Measurements from ENCODE around the gene EBP. TPM values are rescaled to one million over a fixed set of nuclear protein-coding genes. Genes with fewer than 3 reads are reported as not detected.

EBP gene
- total and polyA plus RNA-seq, 9 of the 15 experiments (the other 6 are each of a cell fraction or from before 2014, with no cell fraction given): 228 to 987 (median 274) TPM

DNA sequence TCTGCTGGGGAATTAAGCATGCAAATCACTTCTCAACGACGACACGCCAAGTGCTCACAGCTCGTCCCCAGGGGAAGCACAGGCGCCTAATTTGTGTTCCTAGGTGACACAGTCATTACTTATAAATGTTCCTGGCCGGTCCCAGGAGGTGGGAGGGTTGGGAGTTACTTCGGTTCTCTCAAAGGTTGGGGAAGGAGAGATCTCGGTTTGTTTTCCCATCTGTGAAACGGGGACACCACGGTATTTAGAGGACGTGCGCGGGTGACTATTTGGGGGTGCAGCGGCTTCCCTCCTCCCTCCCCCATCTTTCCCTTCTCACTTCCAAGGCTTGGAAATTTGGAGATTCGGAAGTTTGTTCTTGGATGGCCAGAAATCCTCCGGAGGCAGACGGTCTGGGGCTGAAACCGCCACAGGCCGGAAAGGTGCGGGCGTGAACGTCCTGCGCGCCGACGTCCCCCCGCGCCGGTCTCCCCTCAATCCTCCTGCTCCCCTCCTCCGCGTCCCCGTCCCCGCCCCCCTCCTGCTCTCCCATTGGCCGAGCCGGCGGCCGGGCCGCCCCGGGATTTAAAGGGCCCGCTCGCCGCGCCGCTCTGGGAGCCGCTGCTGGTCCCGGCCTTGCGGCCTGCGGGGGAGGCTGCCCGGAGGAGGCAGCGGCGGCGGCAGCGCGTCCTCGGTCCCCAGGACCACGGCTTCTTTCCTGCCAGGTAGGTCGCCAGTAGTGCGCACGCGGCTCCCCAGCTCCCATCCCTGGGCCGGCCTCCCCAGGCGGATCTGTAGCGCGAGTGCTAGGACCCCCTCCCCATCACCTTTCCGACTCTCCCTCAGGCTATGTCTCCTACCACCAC, 13.0 kb upstream of the EBP start, which contains the start of gene PORCN (continued):
- TF ChIP-seq ZBTB11 (CRISPR knock-in tag; IDR thresholded peaks at IDR 0.05) (peak in 1 of 3 experiments; percentile 94; a peak in 2 of 6 replicates), DPF2 (IDR thresholded peaks at IDR 0.05) (0 out of 2 replicates have a peak, but pooled peaks have one; percentile 11), DEAF1 (CRISPR knock-in tag; IDR thresholded peaks at IDR 0.05) (no peak), C11orf30 (IDR thresholded peaks at IDR 0.05; ENCODE audit: low read depth) (no peak), ZNF77 (CRISPR knock-in tag; IDR thresholded peaks at IDR 0.05) (no peak), GTF2F1 (IDR thresholded peaks at IDR 0.05; ENCODE audit: low read depth, low read length) (no peak), ZFP36 (IDR thresholded peaks at IDR 0.05; ENCODE audit: low read depth, low read length, partially characterized antibody) (peak; percentile 93), CBFB (CRISPR knock-in tag; IDR thresholded peaks at IDR 0.05) (no peak), ZNF347 (CRISPR knock-in tag; IDR thresholded peaks at IDR 0.05; ENCODE audit: low read depth) (no peak), TAF9B (IDR thresholded peaks at IDR 0.05; ENCODE audit: partially characterized antibody) (no peak), ZNF263 (CRISPR knock-in tag; IDR thresholded peaks at IDR 0.05; ENCODE audit: borderline replicate concordance) (0 out of 2 replicates have a peak, but pooled peaks have one; percentile 20), ZNF445 (CRISPR knock-in tag; IDR thresholded peaks at IDR 0.05; ENCODE audit: low read depth) (no peak)
- TF ChIP-seq, protein P1, sequence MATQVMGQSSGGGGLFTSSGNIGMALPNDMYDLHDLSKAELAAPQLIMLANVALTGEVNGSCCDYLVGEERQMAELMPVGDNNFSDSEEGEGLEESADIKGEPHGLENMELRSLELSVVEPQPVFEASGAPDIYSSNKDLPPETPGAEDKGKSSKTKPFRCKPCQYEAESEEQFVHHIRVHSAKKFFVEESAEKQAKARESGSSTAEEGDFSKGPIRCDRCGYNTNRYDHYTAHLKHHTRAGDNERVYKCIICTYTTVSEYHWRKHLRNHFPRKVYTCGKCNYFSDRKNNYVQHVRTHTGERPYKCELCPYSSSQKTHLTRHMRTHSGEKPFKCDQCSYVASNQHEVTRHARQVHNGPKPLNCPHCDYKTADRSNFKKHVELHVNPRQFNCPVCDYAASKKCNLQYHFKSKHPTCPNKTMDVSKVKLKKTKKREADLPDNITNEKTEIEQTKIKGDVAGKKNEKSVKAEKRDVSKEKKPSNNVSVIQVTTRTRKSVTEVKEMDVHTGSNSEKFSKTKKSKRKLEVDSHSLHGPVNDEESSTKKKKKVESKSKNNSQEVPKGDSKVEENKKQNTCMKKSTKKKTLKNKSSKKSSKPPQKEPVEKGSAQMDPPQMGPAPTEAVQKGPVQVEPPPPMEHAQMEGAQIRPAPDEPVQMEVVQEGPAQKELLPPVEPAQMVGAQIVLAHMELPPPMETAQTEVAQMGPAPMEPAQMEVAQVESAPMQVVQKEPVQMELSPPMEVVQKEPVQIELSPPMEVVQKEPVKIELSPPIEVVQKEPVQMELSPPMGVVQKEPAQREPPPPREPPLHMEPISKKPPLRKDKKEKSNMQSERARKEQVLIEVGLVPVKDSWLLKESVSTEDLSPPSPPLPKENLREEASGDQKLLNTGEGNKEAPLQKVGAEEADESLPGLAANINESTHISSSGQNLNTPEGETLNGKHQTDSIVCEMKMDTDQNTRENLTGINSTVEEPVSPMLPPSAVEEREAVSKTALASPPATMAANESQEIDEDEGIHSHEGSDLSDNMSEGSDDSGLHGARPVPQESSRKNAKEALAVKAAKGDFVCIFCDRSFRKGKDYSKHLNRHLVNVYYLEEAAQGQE (IDR thresholded peaks at IDR 0.05; ENCODE audit: borderline replicate concordance): peak; percentile 44
- TF ChIP-seq, protein P1 (CRISPR knock-in tag; IDR thresholded peaks at IDR 0.05; ENCODE audit: low read depth): no peak
